ENCODE results near the gene UST. TPM values are rescaled to one million over a fixed set of nuclear protein-coding genes. Genes with fewer than 3 reads are reported as not detected.

The UST gene
- total RNA-seq, 1 experiment from 2014 or later: 6.1 TPM

GRCh38 chr6:149080511-149080910 lies 333.7 kb downstream of the UST start:
- intact Hi-C loops (cut with micrococcal nuclease): no loop called here
- no peak overlapping the region for H3K4me3 ChIP-seq (replicated peaks in 1 of 2; ENCODE audit: low read depth in 1 of 2, low read length in 2 of 2)
- TF ChIP-seq EGR1 (IDR thresholded peaks at IDR 0.05; ENCODE audit: low read depth) (no peak), TCF7L2 (IDR thresholded peaks at IDR 0.05; ENCODE audit: borderline replicate concordance, extremely low read depth, insufficient read depth, insufficient read length) (no peak)
- no peaks in the 10 kb centered on the region for H4K20me1 ChIP-seq (ENCODE audit: insufficient read depth)
- no peak for ATAC-seq
- CTCF ChIA-PET: interaction anchor here (1.8 kb wide), 1 partner anchor 351 kb away, joined by 12 read pairs; no protein-coding TSS in a partner anchor
- no peaks in the 10 kb centered on the region for H3K27me3 ChIP-seq (ENCODE audit: insufficient read depth, low read length)
- no peak overlapping the region for H3K27ac ChIP-seq (ENCODE audit: low read depth, low read length)
- no peak overlapping the region for H3K4me2 ChIP-seq (ENCODE audit: low read length)
- no peaks in the 10 kb centered on the region for H3K9me2 ChIP-seq (ENCODE audit: insufficient read depth)
- no peaks in the 10 kb centered on the region for H3K9me3 ChIP-seq (ENCODE audit: control insufficient read depth in 1 of 2, insufficient read depth in 1 of 2, low read depth in 1 of 2, low read length in 2 of 2)
- no TSS peak for BruUV-seq (replicated peaks)
- RAD21 ChIA-PET (ENCODE audit: low non-redundant PET in 1 of 2, low total read pairs in 2 of 2, uncharacterized antibody in 2 of 2, unreplicated experiment in 2 of 2): no interaction called here
- no peak overlapping the region for H3K9ac ChIP-seq (ENCODE audit: low read length)
- H3K36me3 ChIP-seq (ENCODE audit: control insufficient read depth in 1 of 2, insufficient read depth in 2 of 2, low read length in 2 of 2): no peaks in the 10 kb centered on the region
- H3K4me1 ChIP-seq (ENCODE audit: control insufficient read depth in 1 of 2, insufficient read depth in 2 of 2, low read length in 2 of 2): no peaks in the 10 kb centered on the region; a peak in 1 of 4 replicates
- H3K79me2 ChIP-seq (ENCODE audit: insufficient read depth, low read length): no peaks in the 10 kb centered on the region
- DNase-seq (ENCODE audit: low read depth, low spot score): no peak
- POLR2A ChIA-PET: no interaction called here
- H2AFZ ChIP-seq (ENCODE audit: low read depth, low read length, poor library complexity, severe bottlenecking): no peak overlapping the region

- no peaks in the 10 kb centered on the region for H3K27me3 ChIP-seq (ENCODE audit: insufficient read depth, low read length)
- no peaks in the 10 kb centered on the region for H3K36me3 ChIP-seq (ENCODE audit: control insufficient read depth in 1 of 2, insufficient read depth in 2 of 2, low read length in 2 of 2)
- H3K4me1 ChIP-seq (ENCODE audit: control insufficient read depth in 1 of 2, insufficient read depth in 2 of 2, low read length in 2 of 2): no peaks in the 10 kb centered on the region; a peak in 1 of 4 replicates
- ChIA-PET CTCF (interaction anchor here (1.8 kb wide), 1 partner anchor 350 kb away, joined by 12 read pairs; no protein-coding TSS in a partner anchor), RAD21 (ENCODE audit: low non-redundant PET in 1 of 2, low total read pairs in 2 of 2, uncharacterized antibody in 2 of 2, unreplicated experiment in 2 of 2) (no interaction called here), POLR2A (no interaction called here)
- no peak for ATAC-seq
- no peak for DNase-seq (ENCODE audit: low read depth, low spot score)
- H2AFZ ChIP-seq (ENCODE audit: low read depth, low read length, poor library complexity, severe bottlenecking): no peak overlapping the region
- H3K4me2 ChIP-seq (ENCODE audit: low read length): no peak overlapping the region
- intact Hi-C loops (cut with micrococcal nuclease): no loop called here
- H3K79me2 ChIP-seq (ENCODE audit: insufficient read depth, low read length): no peaks in the 10 kb centered on the region
- no peaks in the 10 kb centered on the region for H3K9me3 ChIP-seq (ENCODE audit: control insufficient read depth in 1 of 2, insufficient read depth in 1 of 2, low read depth in 1 of 2, low read length in 2 of 2)
- H4K20me1 ChIP-seq (ENCODE audit: insufficient read depth): no peaks in the 10 kb centered on the region
- no peak for TF ChIP-seq CTCF (IDR thresholded peaks at IDR 0.05 in 2 of 3, conservative IDR thresholded peaks at IDR 0.05 in 1 of 3; ENCODE audit: borderline replicate concordance in 1 of 3, insufficient read depth in 1 of 3, low read depth in 2 of 3, low read length in 2 of 3)
- no peak for TF ChIP-seq ELF1 (IDR thresholded peaks at IDR 0.05; ENCODE audit: borderline replicate concordance, low read depth)
- no peak for TF ChIP-seq CBX3 (IDR thresholded peaks at IDR 0.05; ENCODE audit: low read depth)
- no peak for TF ChIP-seq ZBTB33 (IDR thresholded peaks at IDR 0.05; ENCODE audit: extremely low read depth, insufficient replicate concordance, low read length)
- TF ChIP-seq JUND (IDR thresholded peaks at IDR 0.05): no peak
- no peak for TF ChIP-seq EGR1 (IDR thresholded peaks at IDR 0.05; ENCODE audit: low read depth)
- TF ChIP-seq ZFX (IDR thresholded peaks at IDR 0.05): no peak
- H3K9me2 ChIP-seq (ENCODE audit: insufficient read depth): no peaks in the 10 kb centered on the region
- no peak overlapping the region for H3K27ac ChIP-seq (ENCODE audit: low read depth, low read length)
- H3K4me3 ChIP-seq (replicated peaks in 1 of 2; ENCODE audit: low read depth in 1 of 2, low read length in 2 of 2): no peak overlapping the region
- H3K9ac ChIP-seq (ENCODE audit: low read length): no peak overlapping the region
- no TSS peak for BruUV-seq (replicated peaks)
Measured at GRCh38 chr6:149081281-149081680, 334.5 kb downstream of the UST start.
